ENCODE data around the gene LAMA4.

DNA sequence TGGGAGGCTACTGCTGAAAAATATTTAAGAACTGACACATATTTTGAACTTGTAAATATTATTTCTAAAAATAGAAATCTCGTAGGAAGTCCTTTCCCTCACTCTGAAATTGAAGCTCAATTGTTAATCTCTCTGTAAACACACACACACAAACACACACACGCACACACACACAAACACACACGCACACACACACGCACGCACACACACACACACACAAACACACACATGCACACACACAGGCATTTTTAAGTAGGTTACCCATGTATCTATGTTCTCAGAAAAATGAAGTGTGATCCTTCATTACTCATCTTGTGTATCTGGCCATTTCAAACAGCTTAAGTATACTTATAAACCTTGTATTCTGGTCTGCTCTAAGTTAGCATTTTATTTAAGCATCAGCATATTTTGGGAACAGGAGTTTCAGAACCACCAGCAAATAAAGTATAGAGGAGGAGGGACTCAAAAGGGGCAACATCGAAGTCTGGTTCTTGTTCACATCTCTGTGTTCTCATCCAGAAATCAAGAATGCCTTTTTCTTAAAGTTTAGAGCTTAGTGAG lies 188.9 kb downstream of the LAMA4 start:
- TF ChIP-seq EP300 (IDR thresholded peaks at IDR 0.05) (no peak), POLR2A (IDR thresholded peaks at IDR 0.05) (no peak)

Data from ovary (tissue), 1 donor.